Liver (tissue), 9 donors: ENCODE measurements around the gene PNPLA2. TPM values are rescaled to one million over a fixed set of nuclear protein-coding genes. Genes with fewer than 3 reads are reported as not detected.

Experiments
- DNase-seq: peaks from one replicate; pipeline ENCODE4 v3.0.0-alpha.2; 2017; ENCODE audit warnings: low spot score
- H3K27ac ChIP-seq, 2 donors: one replicate each; pipeline ENCODE4 v1.7.0; 2013; ENCODE audit warnings: inconsistent platforms in 2 of 2, low read length in 2 of 2, control low read depth in 1 of 2, low read depth in 1 of 2, mild to moderate bottlenecking in 1 of 2
- H3K27me3 ChIP-seq, 4 donors: one replicate each; pipeline versions ENCODE4 v1.6.1 to v1.7.0; 2013; ENCODE audit warnings: low read length in 3 of 4, inconsistent platforms in 1 of 4, mild to moderate bottlenecking in 1 of 4, moderate library complexity in 1 of 4; ENCODE audit not compliant: control insufficient read depth in 4 of 4, insufficient read depth in 4 of 4
- H3K36me3 ChIP-seq, 4 donors: one replicate each; pipeline versions ENCODE4 v1.6.1 to v1.7.0; 2013; ENCODE audit warnings: low read length in 3 of 4, mild to moderate bottlenecking in 3 of 4, low read depth in 1 of 4, moderate library complexity in 1 of 4; ENCODE audit not compliant: control insufficient read depth in 4 of 4, insufficient read depth in 3 of 4
- H3K4me1 ChIP-seq, 4 donors: one replicate each; pipeline versions ENCODE4 v1.6.1 to v1.7.0; 2013; ENCODE audit warnings: low read length in 3 of 4, mild to moderate bottlenecking in 3 of 4, moderate library complexity in 1 of 4; ENCODE audit not compliant: control insufficient read depth in 4 of 4, insufficient read depth in 4 of 4
- H3K4me3 ChIP-seq, 3 donors: one replicate each; pipeline versions ENCODE4 v1.6.1 to v1.7.0; 2013; ENCODE audit warnings: low read length in 3 of 3, control low read depth in 1 of 3, low read depth in 1 of 3, mild to moderate bottlenecking in 1 of 3
- H3K9ac ChIP-seq, 2 donors: one replicate each; pipeline ENCODE4 v1.7.0; 2013; ENCODE audit warnings: low read length in 2 of 2, mild to moderate bottlenecking in 2 of 2, moderate library complexity in 2 of 2, control low read depth in 1 of 2, low read depth in 1 of 2
- H3K9me3 ChIP-seq, 4 donors: one replicate each; pipeline versions ENCODE4 v1.6.1 to v1.7.0; 2013; ENCODE audit warnings: low read length in 3 of 4; ENCODE audit not compliant: control insufficient read depth in 4 of 4
- EGR1 ChIP-seq, 2 donors: IDR thresholded peaks; 2 replicates each; pipeline ENCODE4 v1.6.1; 2016 to 2018; ENCODE audit warnings: antibody characterized with exemption in 2 of 2, low read depth in 2 of 2
- FOXA1 ChIP-seq: IDR thresholded peaks from 2 replicates; pipeline ENCODE4 v1.6.1; 2016; ENCODE audit warnings: antibody characterized with exemption
- FOXA2 ChIP-seq: IDR thresholded peaks from 2 replicates; pipeline ENCODE4 v1.6.1; 2016; ENCODE audit warnings: antibody characterized with exemption
- GABPA ChIP-seq, 2 donors: IDR thresholded peaks in 1 of 2; conservative IDR thresholded peaks in 1 of 2; 2 replicates each; pipeline ENCODE4 v1.6.1; 2016; ENCODE audit warnings: antibody characterized with exemption in 2 of 2, mild to moderate bottlenecking in 1 of 2, moderate library complexity in 1 of 2
- HNF4G ChIP-seq: IDR thresholded peaks from 2 replicates; pipeline ENCODE4 v1.6.1; 2016; ENCODE audit warnings: antibody characterized with exemption
- NR2F2 ChIP-seq: IDR thresholded peaks from 2 replicates; pipeline ENCODE4 v1.6.1; 2016; ENCODE audit warnings: antibody characterized with exemption
- RAD21 ChIP-seq, 2 donors: IDR thresholded peaks; 2 replicates each; pipeline ENCODE4 v1.6.1; 2016; ENCODE audit warnings: antibody characterized with exemption in 2 of 2, mild to moderate bottlenecking in 2 of 2
- TAF1 ChIP-seq: conservative IDR thresholded peaks from 2 replicates; pipeline ENCODE4 v1.6.1; 2016; ENCODE audit warnings: antibody characterized with exemption, mild to moderate bottlenecking
- YY1 ChIP-seq: IDR thresholded peaks from 2 replicates; pipeline ENCODE4 v1.6.1; 2016; ENCODE audit warnings: antibody characterized with exemption, mild to moderate bottlenecking
- WGBS: extraction: QIAGEN DNeasy Blood & Tissue Kit; methylation state at CpG from one replicate; pipeline ENCODE4 v1.1.7; 2013; 5-methylcytosine and 5-hydroxymethylcytosine counted together
- polyA plus RNA-seq, 2 donors: library from polyadenylated mRNA; stranded (reverse) in 1 of 2; unstranded in 1 of 2; fragments of 200-250 nt in 1 of 2; fragments of >200 nt in 1 of 2; fragmentation: Nextera tagmentation in 1 of 2; extraction: Ambion mirVana in 1 of 2; gene quantifications; one replicate each; pipeline versions ENCODE4 v1.2.1 to v1.2.3, GENCODE V29; 2013 to 2015
- total RNA-seq, 2 donors: library from RNA; depleted of rRNA; stranded (reverse); fragments of >200 nt; gene quantifications; one replicate each; pipeline ENCODE4 v1.2.3, GENCODE V29; 2014
- TF ChIP-seq, protein P1 (sequence below): IDR thresholded peaks from 2 replicates; pipeline ENCODE4 v1.6.1; 2016; ENCODE audit warnings: antibody characterized with exemption
- TF ChIP-seq, protein P2 (sequence below): IDR thresholded peaks from 2 replicates; pipeline ENCODE4 v1.6.1; 2016; ENCODE audit warnings: antibody characterized with exemption
- TF ChIP-seq, protein P3 (sequence below): IDR thresholded peaks from 2 replicates; pipeline ENCODE4 v1.6.1; 2016; ENCODE audit warnings: antibody characterized with exemption
- TF ChIP-seq, protein P4 (sequence below): IDR thresholded peaks from 2 replicates; pipeline ENCODE4 v1.6.1; 2016; ENCODE audit warnings: antibody characterized with exemption, mild to moderate bottlenecking
- TF ChIP-seq, protein P5 (sequence below): fragments of 150-350 bp; IDR thresholded peaks from 2 replicates; pipeline ENCODE4 v1.5.1; 2017; ENCODE audit warnings: improper control_type of control experiment, low read depth, low read length; ENCODE audit not compliant: missing input control
- donor health status: healthy.
- donor health status: healthy.
- donor health status: healthy.
- donor health status: healthy.
- donor health status: healthy.

Gene PNPLA2
- total and polyA plus RNA-seq, 4 donors: 13.7 to 58.9 (median 27.2) TPM

DNA sequence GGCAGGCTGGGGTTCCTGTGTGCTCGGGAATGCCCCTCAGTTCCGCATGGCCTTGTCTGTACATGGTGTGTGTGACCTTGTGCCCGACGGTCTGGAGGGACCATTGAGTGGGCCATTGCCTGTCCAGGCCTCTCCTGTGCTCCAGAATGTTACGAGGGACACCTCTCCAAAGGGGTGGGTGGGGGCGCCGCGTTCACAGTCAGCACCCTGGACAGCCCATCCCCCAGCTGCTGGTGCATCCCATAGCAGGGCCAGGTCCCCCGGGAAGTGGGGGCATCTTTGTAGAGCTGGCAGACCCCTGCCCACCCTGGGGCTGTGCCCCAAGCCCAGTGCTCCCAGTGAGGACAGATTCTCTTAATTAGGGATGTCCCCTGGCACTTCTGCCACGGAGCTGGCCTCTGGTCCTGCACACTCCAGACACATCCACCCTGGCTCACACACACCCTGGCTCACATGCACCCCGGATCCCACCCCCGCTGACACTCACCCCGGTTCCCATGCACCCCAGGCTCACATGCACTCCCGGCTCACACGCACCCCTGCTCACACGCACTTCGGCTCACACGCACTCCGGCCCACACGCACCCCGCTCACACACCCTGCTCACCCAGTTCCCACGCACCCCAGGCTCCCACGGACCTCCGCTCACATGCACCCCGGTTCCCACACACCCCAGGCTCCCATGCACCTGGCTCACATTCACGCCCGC lies 39.5 kb downstream of the PNPLA2 start:
- TF ChIP-seq, protein P1, sequence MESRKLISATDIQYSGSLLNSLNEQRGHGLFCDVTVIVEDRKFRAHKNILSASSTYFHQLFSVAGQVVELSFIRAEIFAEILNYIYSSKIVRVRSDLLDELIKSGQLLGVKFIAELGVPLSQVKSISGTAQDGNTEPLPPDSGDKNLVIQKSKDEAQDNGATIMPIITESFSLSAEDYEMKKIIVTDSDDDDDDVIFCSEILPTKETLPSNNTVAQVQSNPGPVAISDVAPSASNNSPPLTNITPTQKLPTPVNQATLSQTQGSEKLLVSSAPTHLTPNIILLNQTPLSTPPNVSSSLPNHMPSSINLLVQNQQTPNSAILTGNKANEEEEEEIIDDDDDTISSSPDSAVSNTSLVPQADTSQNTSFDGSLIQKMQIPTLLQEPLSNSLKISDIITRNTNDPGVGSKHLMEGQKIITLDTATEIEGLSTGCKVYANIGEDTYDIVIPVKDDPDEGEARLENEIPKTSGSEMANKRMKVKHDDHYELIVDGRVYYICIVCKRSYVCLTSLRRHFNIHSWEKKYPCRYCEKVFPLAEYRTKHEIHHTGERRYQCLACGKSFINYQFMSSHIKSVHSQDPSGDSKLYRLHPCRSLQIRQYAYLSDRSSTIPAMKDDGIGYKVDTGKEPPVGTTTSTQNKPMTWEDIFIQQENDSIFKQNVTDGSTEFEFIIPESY: no peak
- TF ChIP-seq TAF1: no peak
- TF ChIP-seq, protein P2, sequence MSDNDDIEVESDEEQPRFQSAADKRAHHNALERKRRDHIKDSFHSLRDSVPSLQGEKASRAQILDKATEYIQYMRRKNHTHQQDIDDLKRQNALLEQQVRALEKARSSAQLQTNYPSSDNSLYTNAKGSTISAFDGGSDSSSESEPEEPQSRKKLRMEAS: no peak
- no peak for TF ChIP-seq YY1
- no peak for TF ChIP-seq NR2F2
- no peak for TF ChIP-seq EGR1 (IDR thresholded peaks at IDR 0.05; ENCODE audit: low read depth in 2 of 2)
- no peak for TF ChIP-seq FOXA1
- TF ChIP-seq, protein P3, sequence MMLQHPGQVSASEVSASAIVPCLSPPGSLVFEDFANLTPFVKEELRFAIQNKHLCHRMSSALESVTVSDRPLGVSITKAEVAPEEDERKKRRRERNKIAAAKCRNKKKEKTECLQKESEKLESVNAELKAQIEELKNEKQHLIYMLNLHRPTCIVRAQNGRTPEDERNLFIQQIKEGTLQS: no peak
- TF ChIP-seq, protein P4, sequence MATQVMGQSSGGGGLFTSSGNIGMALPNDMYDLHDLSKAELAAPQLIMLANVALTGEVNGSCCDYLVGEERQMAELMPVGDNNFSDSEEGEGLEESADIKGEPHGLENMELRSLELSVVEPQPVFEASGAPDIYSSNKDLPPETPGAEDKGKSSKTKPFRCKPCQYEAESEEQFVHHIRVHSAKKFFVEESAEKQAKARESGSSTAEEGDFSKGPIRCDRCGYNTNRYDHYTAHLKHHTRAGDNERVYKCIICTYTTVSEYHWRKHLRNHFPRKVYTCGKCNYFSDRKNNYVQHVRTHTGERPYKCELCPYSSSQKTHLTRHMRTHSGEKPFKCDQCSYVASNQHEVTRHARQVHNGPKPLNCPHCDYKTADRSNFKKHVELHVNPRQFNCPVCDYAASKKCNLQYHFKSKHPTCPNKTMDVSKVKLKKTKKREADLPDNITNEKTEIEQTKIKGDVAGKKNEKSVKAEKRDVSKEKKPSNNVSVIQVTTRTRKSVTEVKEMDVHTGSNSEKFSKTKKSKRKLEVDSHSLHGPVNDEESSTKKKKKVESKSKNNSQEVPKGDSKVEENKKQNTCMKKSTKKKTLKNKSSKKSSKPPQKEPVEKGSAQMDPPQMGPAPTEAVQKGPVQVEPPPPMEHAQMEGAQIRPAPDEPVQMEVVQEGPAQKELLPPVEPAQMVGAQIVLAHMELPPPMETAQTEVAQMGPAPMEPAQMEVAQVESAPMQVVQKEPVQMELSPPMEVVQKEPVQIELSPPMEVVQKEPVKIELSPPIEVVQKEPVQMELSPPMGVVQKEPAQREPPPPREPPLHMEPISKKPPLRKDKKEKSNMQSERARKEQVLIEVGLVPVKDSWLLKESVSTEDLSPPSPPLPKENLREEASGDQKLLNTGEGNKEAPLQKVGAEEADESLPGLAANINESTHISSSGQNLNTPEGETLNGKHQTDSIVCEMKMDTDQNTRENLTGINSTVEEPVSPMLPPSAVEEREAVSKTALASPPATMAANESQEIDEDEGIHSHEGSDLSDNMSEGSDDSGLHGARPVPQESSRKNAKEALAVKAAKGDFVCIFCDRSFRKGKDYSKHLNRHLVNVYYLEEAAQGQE: no peak
- TF ChIP-seq RAD21 (IDR thresholded peaks at IDR 0.05): no peak
- no peak for TF ChIP-seq FOXA2
- TF ChIP-seq, protein P5, sequence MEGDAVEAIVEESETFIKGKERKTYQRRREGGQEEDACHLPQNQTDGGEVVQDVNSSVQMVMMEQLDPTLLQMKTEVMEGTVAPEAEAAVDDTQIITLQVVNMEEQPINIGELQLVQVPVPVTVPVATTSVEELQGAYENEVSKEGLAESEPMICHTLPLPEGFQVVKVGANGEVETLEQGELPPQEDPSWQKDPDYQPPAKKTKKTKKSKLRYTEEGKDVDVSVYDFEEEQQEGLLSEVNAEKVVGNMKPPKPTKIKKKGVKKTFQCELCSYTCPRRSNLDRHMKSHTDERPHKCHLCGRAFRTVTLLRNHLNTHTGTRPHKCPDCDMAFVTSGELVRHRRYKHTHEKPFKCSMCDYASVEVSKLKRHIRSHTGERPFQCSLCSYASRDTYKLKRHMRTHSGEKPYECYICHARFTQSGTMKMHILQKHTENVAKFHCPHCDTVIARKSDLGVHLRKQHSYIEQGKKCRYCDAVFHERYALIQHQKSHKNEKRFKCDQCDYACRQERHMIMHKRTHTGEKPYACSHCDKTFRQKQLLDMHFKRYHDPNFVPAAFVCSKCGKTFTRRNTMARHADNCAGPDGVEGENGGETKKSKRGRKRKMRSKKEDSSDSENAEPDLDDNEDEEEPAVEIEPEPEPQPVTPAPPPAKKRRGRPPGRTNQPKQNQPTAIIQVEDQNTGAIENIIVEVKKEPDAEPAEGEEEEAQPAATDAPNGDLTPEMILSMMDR: no peak
- TF ChIP-seq HNF4G: no peak
- no peak for TF ChIP-seq GABPA (IDR thresholded peaks at IDR 0.05 in 1 of 2, conservative IDR thresholded peaks at IDR 0.05 in 1 of 2)
- no peak for DNase-seq
- Histone ChIP-seq H3K9ac (no peak overlapping the region), H3K27me3 (no peaks in the 10 kb centered on the region), H3K9me3 (no peaks in the 10 kb centered on the region), H3K27ac (no peak overlapping the region), H3K36me3 (no peaks in the 10 kb centered on the region), H3K4me1 (peaks cover 0 to 7% (median 3%) of the 10 kb centered on the region in 4 donors), H3K4me3 (no peak overlapping the region)
- 86% methylated on average over 27 of the region's 27 CpGs for WGBS
